H1 (cell line): Measurements from ENCODE around the gene CRPPA. TPM values are rescaled to one million over a fixed set of nuclear protein-coding genes. Genes with fewer than 3 reads are reported as not detected.

ENCODE experiments used
- ASH2L ChIP-seq: fragments of 200-600, 300-600 bp; sonication (generic); IDR thresholded peaks from one replicate; pipeline ENCODE4 v1.7.1; 2017; ENCODE audit warnings: low read length
- CTCF ChIP-seq, 3 experiments: IDR thresholded peaks; 1 replicate in 2 of 3; 2 replicates in 1 of 3; pipeline versions ENCODE4 v1.5.1 to v1.6.1; 2011; ENCODE audit warnings: low read length in 3 of 3, mild to moderate bottlenecking in 3 of 3, inconsistent platforms in 2 of 3, low read depth in 1 of 3, moderate library complexity in 1 of 3; ENCODE audit not compliant: insufficient read depth in 1 of 3; ENCODE audit errors: control extremely low read depth in 1 of 3
- JUN ChIP-seq: IDR thresholded peaks from 2 replicates; pipeline ENCODE4 v1.6.1; 2011; ENCODE audit warnings: low read depth, mild to moderate bottlenecking, improper control_type of control experiment, low read length
- KDM1A ChIP-seq: fragments of 200-600, 300-600 bp; sonication (generic); IDR thresholded peaks from 2 replicates; pipeline ENCODE4 v1.7.1; 2016; ENCODE audit warnings: mild to moderate bottlenecking, low read length, borderline replicate concordance
- MAFK ChIP-seq: IDR thresholded peaks from 2 replicates; pipeline ENCODE4 v1.6.1; 2012; ENCODE audit warnings: low read depth, mild to moderate bottlenecking, improper control_type of control experiment, low read length
- RXRA ChIP-seq: IDR thresholded peaks from 2 replicates; pipeline ENCODE4 v1.6.1; 2011; ENCODE audit warnings: low read depth, mild to moderate bottlenecking, low read length, moderate library complexity; ENCODE audit not compliant: insufficient read depth
- TAF7 ChIP-seq: optimal IDR thresholded peaks from 2 replicates; pipeline ENCODE3; 2011; ENCODE audit warnings: low read depth, mild to moderate bottlenecking, inconsistent platforms, low read length, moderate library complexity, borderline replicate concordance
- TCF12 ChIP-seq: IDR thresholded peaks from 2 replicates; pipeline ENCODE4 v1.6.1; 2011; ENCODE audit warnings: low read depth, mild to moderate bottlenecking, low read length
- polyA plus RNA-seq, 7 experiments: library from polyadenylated mRNA; depleted of rRNA in 3 of 7; stranded (reverse) in 5 of 7; unstranded in 2 of 7; fragments of >200 nt in 5 of 7; fragments of 200-250 nt in 2 of 7; gene quantifications; 1 replicate in 5 of 7; 2 replicates in 1 of 7; 4 replicates in 1 of 7; pipeline versions ENCODE4 v1.2.1 to v1.2.3, GENCODE V29; 2011 to 2013; ENCODE audit warnings: missing spikeins in 2 of 7, mixed read lengths in 2 of 7
- total RNA-seq: library from RNA; stranded (reverse); fragmentation: NEBNext Ultra II Directional; extraction: Animal tissue kit (Norgen Biotek cat#: 25700); gene quantifications from 2 replicates; pipeline ENCODE4 v1.2.1, GENCODE V29; 2021

Gene CRPPA
- total and polyA plus RNA-seq, 2 of the 8 experiments (the other 6 are each of a cell fraction or from before 2014, with no cell fraction given), result 0.23 to 0.39 TPM

- TF ChIP-seq CTCF (IDR thresholded peaks at IDR 0.05; ENCODE audit: control extremely low read depth in 1 of 3, insufficient read depth in 1 of 3, low read depth in 1 of 3, low read length in 3 of 3) (peak in 2 of 3 experiments; percentile 59 to 87; a peak in 3 of 4 replicates), RXRA (no peak), TAF7 (no peak), TCF12 (no peak), JUN (no peak), MAFK (no peak), ASH2L (no peak), KDM1A (no peak)
Measured at GRCh38 chr7:16431646-16432424, 10.5 kb upstream of the CRPPA start (continued).
